T-helper 1 cell treated with Interleukin-12 subunit alpha and Interleukin-12 subunit beta and Interleukin-4 antibody, amounts not matched to agents 30 μg/mL and 1 μg/mL, for 36 hours (primary cell): Measurements from ENCODE around the gene CCDC85B.
A peak's percentile ranks its signal among the peaks of the same experiment; 100 is the strongest.

Experiments used
- H3K27ac Mint-ChIP-seq: one replicate; pipeline ENCODE4 v1.8.0; 2021; ENCODE audit warnings: mild to moderate bottlenecking, mixed read lengths
- H3K27me3 Mint-ChIP-seq: one replicate; pipeline ENCODE4 v1.8.0; 2021; ENCODE audit warnings: low read depth, mixed read lengths
- H3K36me3 Mint-ChIP-seq: one replicate; pipeline ENCODE4 v1.8.0; 2021; ENCODE audit warnings: low read depth, mixed read lengths
- H3K4me1 Mint-ChIP-seq: one replicate; pipeline ENCODE4 v1.8.0; 2021; ENCODE audit warnings: low read depth, mixed read lengths
- H3K4me3 Mint-ChIP-seq: one replicate; pipeline ENCODE4 v1.8.0; 2021; ENCODE audit warnings: mild to moderate bottlenecking, moderate library complexity, mixed read lengths
- H3K9me3 Mint-ChIP-seq: one replicate; pipeline ENCODE4 v1.8.0; 2021; ENCODE audit warnings: mixed read lengths

The CCDC85B gene

GRCh38 chr11:65854161-65854592, 36.3 kb upstream of the CCDC85B start:
- H3K4me3 Mint-ChIP-seq: peak overlapping the region; percentile 70
- H3K27me3 Mint-ChIP-seq: no peaks in the 10 kb centered on the region
- no peak overlapping the region for H3K27ac Mint-ChIP-seq

DNA sequence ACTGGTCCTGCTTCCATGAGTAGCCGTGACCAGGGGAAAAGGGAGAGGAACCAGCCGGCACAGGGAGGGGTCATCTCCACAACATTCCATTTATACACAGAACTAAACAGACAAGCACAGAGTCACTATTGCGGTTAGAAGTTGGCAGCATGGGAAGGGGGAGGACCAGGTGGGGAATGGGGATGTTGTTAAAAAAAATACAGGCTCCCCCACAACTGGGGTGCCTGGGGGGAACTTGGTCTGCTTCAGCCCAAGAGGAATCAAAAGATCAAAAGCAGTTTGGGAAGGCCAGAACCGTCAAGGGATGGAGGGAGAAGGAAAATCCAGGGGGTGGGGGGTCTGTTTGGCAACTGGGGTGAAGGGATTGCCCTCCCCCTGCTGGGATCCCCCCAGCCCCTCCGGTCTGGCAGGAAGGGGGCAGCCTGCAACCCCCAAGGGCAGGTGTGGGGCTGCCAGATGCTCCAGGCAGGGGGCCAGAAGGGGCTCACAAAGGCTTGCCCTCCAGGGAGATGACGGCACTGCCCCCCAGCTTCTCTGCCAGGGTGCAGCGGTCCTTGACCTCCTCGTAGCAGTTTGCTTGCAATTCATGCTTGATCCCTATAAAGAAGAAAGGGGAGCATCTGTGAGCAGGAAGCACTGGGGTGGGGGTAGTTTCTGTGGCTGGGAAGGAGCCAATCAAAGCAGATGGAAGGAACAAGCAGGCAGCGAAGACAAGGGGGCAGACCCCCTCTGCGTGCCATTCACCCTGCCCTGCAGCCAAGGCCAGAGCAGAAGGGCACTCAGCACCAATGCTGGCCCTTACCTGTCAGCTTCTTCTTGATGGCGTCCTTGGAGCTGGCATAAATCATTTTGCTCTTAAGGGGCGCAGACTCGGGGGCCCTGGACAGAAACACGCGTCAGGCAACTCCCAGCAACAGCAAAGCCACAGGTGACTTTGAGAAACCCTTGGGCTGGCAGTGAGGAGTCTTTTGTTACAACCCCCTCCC, 35.3 kb upstream of the CCDC85B start:
- H3K36me3 Mint-ChIP-seq: peaks cover 46% of the 10 kb centered on the region

More at GRCh38 chr11:65854161-65854592, 36.3 kb upstream of the CCDC85B start:
- Mint-ChIP-seq H3K4me1 (peaks cover 39% of the 10 kb centered on the region), H3K9me3 (peaks cover 7% of the 10 kb centered on the region), H3K36me3 (peaks cover 46% of the 10 kb centered on the region)

GRCh38 chr11:65855927-65856363, 34.5 kb upstream of the CCDC85B start:
- Mint-ChIP-seq H3K4me3 (peak overlapping the region; percentile 94), H3K4me1 (peaks cover 44% of the 10 kb centered on the region), H3K27me3 (no peaks in the 10 kb centered on the region), H3K36me3 (peaks cover 48% of the 10 kb centered on the region), H3K27ac (peak overlapping the region; percentile 86), H3K9me3 (peaks cover 7% of the 10 kb centered on the region)

More for the DNA sequence above, 35.3 kb upstream of the CCDC85B start:
- Mint-ChIP-seq H3K4me3 (peak overlapping the region; percentile 94), H3K9me3 (peaks cover 7% of the 10 kb centered on the region), H3K4me1 (peaks cover 43% of the 10 kb centered on the region), H3K27me3 (no peaks in the 10 kb centered on the region), H3K27ac (peak overlapping the region; percentile 36)

- H3K27ac Mint-ChIP-seq: peak overlapping the region; percentile 86
- peaks cover 2% of the 10 kb centered on the region for H3K9me3 Mint-ChIP-seq
- no peaks in the 10 kb centered on the region for H3K27me3 Mint-ChIP-seq
- H3K36me3 Mint-ChIP-seq: peaks cover 40% of the 10 kb centered on the region
- peak overlapping the region; percentile 94 for H3K4me3 Mint-ChIP-seq
- H3K4me1 Mint-ChIP-seq: peaks cover 48% of the 10 kb centered on the region
Observed at GRCh38 chr11:65856689-65857499, 33.6 kb upstream of the CCDC85B start.

GRCh38 chr11:65857500-65857852, 33.0 kb upstream of the CCDC85B start:
- Mint-ChIP-seq H3K27me3 (no peaks in the 10 kb centered on the region), H3K4me3 (peak overlapping the region; percentile 94), H3K27ac (peak overlapping the region; percentile 26), H3K9me3 (no peaks in the 10 kb centered on the region), H3K4me1 (peaks cover 47% of the 10 kb centered on the region), H3K36me3 (peaks cover 39% of the 10 kb centered on the region)

DNA sequence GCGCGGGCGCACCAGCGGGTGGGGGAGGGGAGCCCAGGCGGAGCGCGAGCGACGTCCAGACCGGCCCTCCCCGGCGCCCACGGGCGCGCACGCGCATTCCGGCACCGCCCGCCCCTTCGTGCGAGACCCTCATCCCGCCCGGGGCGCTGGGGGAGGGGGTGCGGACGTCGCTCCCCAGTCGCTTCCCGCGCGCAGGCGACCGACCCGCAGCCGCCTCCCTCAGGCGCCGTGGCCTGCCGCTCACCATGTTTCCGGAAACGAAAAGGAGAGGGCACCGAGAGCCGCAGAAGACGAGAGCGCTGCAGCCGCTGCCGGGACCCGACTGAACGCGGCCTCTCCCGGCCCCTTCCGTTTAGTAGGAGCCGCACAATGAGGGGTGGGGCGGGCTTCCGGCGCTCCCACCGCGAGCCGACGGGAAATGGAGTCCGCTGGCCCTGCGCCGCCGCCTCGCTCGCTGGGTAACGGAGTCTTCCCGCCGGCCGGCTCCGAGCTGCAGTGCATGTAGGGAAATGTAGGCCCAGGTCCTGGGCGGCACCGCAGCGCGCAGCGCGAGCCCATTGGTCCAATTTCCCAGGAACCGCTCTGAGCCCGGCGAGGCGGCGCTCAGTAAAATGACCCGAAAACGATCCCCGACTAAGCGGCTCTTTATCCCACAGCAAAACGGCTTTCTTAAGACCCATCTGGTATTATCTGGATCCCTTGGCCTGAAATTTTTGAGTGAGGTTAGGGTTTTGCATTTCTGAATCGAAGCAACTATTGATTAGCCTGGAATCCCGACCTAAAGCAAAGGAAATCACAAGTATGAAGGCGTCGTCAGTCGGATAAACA, 32.4 kb upstream of the CCDC85B start, which contains the start of gene CFL1:
Gene CFL1 (minus strand): TSS at position 328 of the 828 bp plus-strand sequence. CDS start 81 bp downstream, at position 247.
- H3K4me1 Mint-ChIP-seq: peaks cover 50% of the 10 kb centered on the region
- H3K36me3 Mint-ChIP-seq: peaks cover 44% of the 10 kb centered on the region
- peak within 1 kb of the TSS; percentile 96 for H3K27ac Mint-ChIP-seq
- no peaks in the 10 kb centered on the region for H3K27me3 Mint-ChIP-seq
- H3K4me3 Mint-ChIP-seq: peak within 1 kb of the TSS; percentile 94
- H3K9me3 Mint-ChIP-seq: no peaks in the 10 kb centered on the region

DNA sequence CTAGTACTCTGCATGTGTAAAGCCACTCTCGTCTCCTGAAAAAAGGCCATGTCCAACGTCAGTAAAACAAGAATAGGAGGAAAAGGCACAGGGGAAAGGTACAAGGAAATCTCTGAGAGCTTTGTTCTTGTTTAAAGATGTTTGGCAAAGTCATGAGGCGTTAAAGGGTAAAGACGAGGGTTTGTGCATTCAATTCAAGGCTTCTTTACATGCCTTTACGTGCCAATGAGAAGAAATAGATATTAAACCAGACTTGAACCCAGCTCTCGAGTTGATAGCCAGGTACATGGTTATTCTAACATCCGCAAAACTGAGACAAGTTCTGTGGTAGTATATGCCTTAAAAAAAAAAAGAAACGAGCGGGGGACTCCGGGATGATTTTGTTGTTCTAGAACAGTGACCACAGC, 31.8 kb upstream of the CCDC85B start:
- H3K4me1 Mint-ChIP-seq: peaks cover 46% of the 10 kb centered on the region

DNA sequence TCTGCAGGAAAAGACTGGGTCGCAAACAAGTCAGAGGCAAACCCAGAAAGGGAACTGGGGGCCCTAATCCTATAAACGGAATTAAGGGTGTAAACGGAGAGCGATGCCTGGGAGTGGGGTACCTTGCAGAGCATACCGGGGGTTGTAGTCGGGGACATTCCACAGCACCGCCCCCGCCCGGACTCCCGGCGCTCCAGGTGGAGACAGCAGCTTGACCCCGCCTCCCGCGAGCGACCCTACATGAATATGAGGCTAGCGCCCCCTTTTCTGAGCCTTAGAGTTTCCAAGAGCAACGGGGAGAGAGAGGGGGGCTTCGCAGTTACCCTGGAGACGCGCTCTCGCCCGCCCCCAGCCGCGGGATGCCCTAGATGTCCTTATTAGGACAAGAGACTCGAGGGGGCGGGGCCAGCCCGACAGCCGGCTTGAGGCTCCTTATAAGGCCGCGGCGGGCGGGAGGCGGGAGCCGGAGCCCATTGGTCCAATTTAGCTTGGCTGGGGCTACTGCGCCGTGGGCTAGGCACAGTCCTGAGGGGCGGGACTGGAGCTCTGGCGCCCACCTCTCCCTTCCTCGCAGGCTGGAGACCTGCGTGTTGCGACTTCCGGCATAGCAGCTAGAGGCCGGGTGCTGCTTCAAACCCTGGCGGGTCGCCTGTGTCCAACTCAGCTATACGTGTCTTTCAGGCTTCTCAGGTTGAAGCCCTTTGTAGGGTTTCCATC, 31.2 kb upstream of the CCDC85B start:
- Mint-ChIP-seq H3K4me1 (peaks cover 45% of the 10 kb centered on the region), H3K4me3 (peak overlapping the region; percentile 93), H3K27me3 (no peaks in the 10 kb centered on the region), H3K36me3 (peaks cover 41% of the 10 kb centered on the region), H3K27ac (peak overlapping the region; percentile 96), H3K9me3 (no peaks in the 10 kb centered on the region)

More for the DNA sequence above, 31.8 kb upstream of the CCDC85B start:
- H3K9me3 Mint-ChIP-seq: no peaks in the 10 kb centered on the region
- H3K27me3 Mint-ChIP-seq: no peaks in the 10 kb centered on the region
- peak overlapping the region; percentile 93 for H3K4me3 Mint-ChIP-seq
- peak overlapping the region; percentile 96 for H3K27ac Mint-ChIP-seq
- peaks cover 44% of the 10 kb centered on the region for H3K36me3 Mint-ChIP-seq

- H3K9me3 Mint-ChIP-seq: no peaks in the 10 kb centered on the region
- peak overlapping the region; percentile 93 for H3K4me3 Mint-ChIP-seq
- H3K4me1 Mint-ChIP-seq: peaks cover 40% of the 10 kb centered on the region
- H3K36me3 Mint-ChIP-seq: peaks cover 36% of the 10 kb centered on the region
- no peaks in the 10 kb centered on the region for H3K27me3 Mint-ChIP-seq
- peak overlapping the region; percentile 96 for H3K27ac Mint-ChIP-seq
Observed at GRCh38 chr11:65859812-65860277, 30.6 kb upstream of the CCDC85B start.

- Mint-ChIP-seq H3K9me3 (no peaks in the 10 kb centered on the region), H3K4me3 (peak within 1 kb of the TSS; percentile 93), H3K36me3 (peaks cover 37% of the 10 kb centered on the region), H3K27ac (peak within 1 kb of the TSS; percentile 96), H3K27me3 (no peaks in the 10 kb centered on the region), H3K4me1 (peaks cover 37% of the 10 kb centered on the region)
Observed at GRCh38 chr11:65860278-65861164, 30.0 kb upstream of the CCDC85B start, which contains the start of gene MUS81. Gene MUS81 (plus strand): TSS chr11:65860433. CDS start chr11:65860754, 321 bp downstream.

- Mint-ChIP-seq H3K4me3 (peak overlapping the region; percentile 93), H3K36me3 (peaks cover 32% of the 10 kb centered on the region), H3K27me3 (no peaks in the 10 kb centered on the region), H3K9me3 (no peaks in the 10 kb centered on the region), H3K27ac (peak overlapping the region; percentile 96), H3K4me1 (peaks cover 33% of the 10 kb centered on the region)
Observed at GRCh38 chr11:65861165-65861505, 29.3 kb upstream of the CCDC85B start.

DNA sequence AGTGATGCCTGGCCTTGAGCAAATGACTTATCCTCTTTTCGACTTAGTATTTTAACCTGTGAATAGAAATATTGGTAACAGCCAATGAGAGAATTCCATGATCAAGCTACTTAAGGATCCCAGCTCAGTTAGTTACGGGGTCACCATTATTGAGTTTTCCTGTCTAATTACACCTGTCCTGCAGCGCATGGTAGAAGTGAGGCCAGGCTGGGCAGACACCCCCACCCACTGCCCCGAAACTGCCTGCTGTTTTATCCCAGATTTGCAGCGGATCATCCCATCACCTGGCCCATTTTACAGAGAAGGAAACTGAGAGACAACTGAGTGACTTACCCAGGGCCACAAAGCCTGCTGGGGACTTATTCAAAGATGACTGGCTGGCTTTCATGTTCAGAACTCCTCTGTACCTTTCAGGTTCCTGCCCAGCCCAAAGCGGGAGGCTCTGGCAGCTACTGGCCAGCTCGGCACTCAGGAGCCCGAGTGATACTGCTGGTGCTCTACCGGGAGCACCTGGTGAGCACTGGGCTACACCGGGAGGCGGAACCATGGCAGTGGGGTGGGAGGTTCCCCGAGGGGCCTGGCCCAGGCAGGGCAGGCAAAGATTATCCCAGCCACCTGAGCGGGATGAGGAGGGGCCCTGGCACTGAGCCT, 28.8 kb upstream of the CCDC85B start:
- Mint-ChIP-seq H3K4me1 (peaks cover 28% of the 10 kb centered on the region), H3K4me3 (peak overlapping the region; percentile 93), H3K27ac (peak overlapping the region; percentile 96), H3K9me3 (no peaks in the 10 kb centered on the region), H3K27me3 (no peaks in the 10 kb centered on the region), H3K36me3 (peaks cover 27% of the 10 kb centered on the region)
